Spleen (tissue), 11 donors: ENCODE measurements around the gene FDX1. TPM values are rescaled to one million over a fixed set of nuclear protein-coding genes. Genes with fewer than 3 reads are reported as not detected.

ENCODE experiments used
- DNase-seq: peaks from one replicate; pipeline ENCODE4 v3.0.0-alpha.2; 2020
- H3K27ac ChIP-seq, 8 donors: fragments of 200-600 bp; sonication (generic) in 7 of 8; 1 replicate in 4 of 8; 2 replicates in 4 of 8; pipeline versions ENCODE4 v1.5.0 to v1.8.0; 2016 to 2021; ENCODE audit warnings: inconsistent platforms in 4 of 8, mild to moderate bottlenecking in 4 of 8, moderate library complexity in 1 of 8
- H3K27me3 ChIP-seq, 7 donors: fragments of 200-600 bp; sonication (generic) in 6 of 7; replicated peaks in 1 of 7; 1 replicate in 4 of 7; 2 replicates in 3 of 7; pipeline versions ENCODE4 v1.5.0 to v1.8.0; 2016 to 2021; ENCODE audit warnings: inconsistent platforms in 3 of 7, mild to moderate bottlenecking in 1 of 7
- H3K36me3 ChIP-seq, 6 donors: fragments of 200-600 bp; sonication (generic) in 5 of 6; 1 replicate in 4 of 6; 2 replicates in 2 of 6; pipeline versions ENCODE4 v1.5.0 to v1.8.0; 2016 to 2021; ENCODE audit warnings: inconsistent platforms in 2 of 6
- H3K4me1 ChIP-seq, 6 donors: fragments of 200-600 bp; sonication (generic) in 5 of 6; 1 replicate in 3 of 6; 2 replicates in 3 of 6; pipeline versions ENCODE4 v1.5.0 to v1.8.0; 2016 to 2021; ENCODE audit warnings: inconsistent platforms in 3 of 6
- H3K4me3 ChIP-seq, 8 donors: fragments of 200-600 bp; sonication (generic) in 7 of 8; 1 replicate in 4 of 8; 2 replicates in 4 of 8; pipeline versions ENCODE4 v1.5.0 to v1.8.0; 2016 to 2021; ENCODE audit warnings: inconsistent platforms in 4 of 8, mild to moderate bottlenecking in 4 of 8, moderate library complexity in 2 of 8
- H3K9me3 ChIP-seq, 8 donors: fragments of 200-600 bp; sonication (generic) in 7 of 8; 1 replicate in 4 of 8; 2 replicates in 4 of 8; pipeline versions ENCODE4 v1.5.0 to v1.8.0; 2016 to 2021; ENCODE audit warnings: inconsistent platforms in 4 of 8
- POLR2A ChIP-seq, 3 donors: fragments of 450-650 bp; IDR thresholded peaks; one replicate each; pipeline ENCODE4 v1.5.1; 2017; ENCODE audit warnings: antibody characterized with exemption in 3 of 3, mild to moderate bottlenecking in 1 of 3
- POLR2AphosphoS5 ChIP-seq, 3 donors: sonication (generic); formaldehyde crosslinking; IDR thresholded peaks; one replicate each; pipeline ENCODE4 v1.5.1; 2017; ENCODE audit warnings: antibody characterized with exemption in 3 of 3
- WGBS, 5 donors: extraction: QIAGEN DNeasy Blood & Tissue Kit in 3 of 5; methylation state at CpG; one replicate each; pipeline versions ENCODE4 v1.1.5 to v1.1.7; 2013 to 2018; 5-methylcytosine and 5-hydroxymethylcytosine counted together
- intact Hi-C: fragments of 100-400 bp; cut with DNase I; formaldehyde crosslinking; loops from one replicate; pipeline ENCODE4 v1.15.0; 2023; ENCODE audit warnings: low total_unique reads
- polyA plus RNA-seq, 3 donors: library from polyadenylated mRNA; stranded (reverse); fragments of 200-250 nt; gene quantifications; one replicate each; pipeline ENCODE4 v1.2.1, GENCODE V29; 2013
- total RNA-seq, 7 donors: library from RNA; depleted of rRNA in 3 of 7; stranded (reverse); fragments of >200 nt in 3 of 7; fragmentation: NEBNext Ultra II Directional in 4 of 7; extraction: Animal tissue kit (Norgen Biotek cat#: 25700) in 4 of 7; gene quantifications; one replicate each; pipeline versions ENCODE4 v1.1.0 to v1.2.1, GENCODE V29; 2016 to 2021
- TF ChIP-seq, protein P1 (sequence below), 11 experiments: fragments of 200-600 bp in 7 of 11; fragments of 450-650 bp in 4 of 11; sonication (generic) in 4 of 11; IDR thresholded peaks in 8 of 11; conservative IDR thresholded peaks in 3 of 11; 1 replicate in 7 of 11; 2 replicates in 4 of 11; pipeline versions ENCODE4 v1.4.0 to v1.8.0; 2016 to 2021; ENCODE audit warnings: antibody characterized with exemption in 11 of 11, inconsistent platforms in 4 of 11, mild to moderate bottlenecking in 1 of 11
- donor health status: healthy with polysubstance abuse.
- donor health status: DM: no; HTN: no; CAD: no; lungs with moderate emphysema.
- donor health status: DM: no; HTN: no; CAD: no.
- donor health status: Bipolar disorder and iron deficiency.
- donor health status: healthy.
- donor health status: DM: no; HTN: no; CAD: no.
- donor health status: DM: yes; HTN: yes; CAD: no.

FDX1 gene
- total and polyA plus RNA-seq, 10 donors, result 7.9 to 15.7 (median 10.3) TPM

DNA sequence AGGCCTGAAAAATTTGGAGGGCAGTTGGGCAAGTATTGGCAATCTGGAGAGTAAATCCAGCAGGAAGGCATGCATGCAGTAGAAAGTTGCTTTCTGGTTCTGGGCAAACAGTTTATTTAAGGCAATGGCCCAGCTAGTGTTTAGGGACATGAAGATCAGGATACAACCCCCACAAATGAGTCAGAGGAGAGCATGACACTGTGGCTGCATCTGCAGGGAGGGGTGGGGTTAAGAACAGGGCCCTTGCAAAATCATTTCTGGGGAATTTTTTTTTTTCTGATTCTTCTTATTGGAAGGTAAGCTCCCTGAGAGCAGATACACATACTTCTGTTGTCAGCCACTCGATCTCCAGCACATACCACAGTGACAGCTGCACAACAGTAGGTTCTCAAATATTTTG lies 61.1 kb downstream of the FDX1 start:
- Histone ChIP-seq H3K36me3 (no peaks in the 10 kb centered on the region), H3K4me1 (peaks cover 0 to 9% (median 0%) of the 10 kb centered on the region in 6 donors), H3K9me3 (no peaks in the 10 kb centered on the region), H3K4me3 (no peak overlapping the region), H3K27me3 (no peaks in the 10 kb centered on the region), H3K27ac (no peak overlapping the region)
- no peak for DNase-seq
- 55 to 85% (median 65%) methylated on average over 1 of the region's 1 CpG for WGBS, 5 donors
- TF ChIP-seq, protein P1, sequence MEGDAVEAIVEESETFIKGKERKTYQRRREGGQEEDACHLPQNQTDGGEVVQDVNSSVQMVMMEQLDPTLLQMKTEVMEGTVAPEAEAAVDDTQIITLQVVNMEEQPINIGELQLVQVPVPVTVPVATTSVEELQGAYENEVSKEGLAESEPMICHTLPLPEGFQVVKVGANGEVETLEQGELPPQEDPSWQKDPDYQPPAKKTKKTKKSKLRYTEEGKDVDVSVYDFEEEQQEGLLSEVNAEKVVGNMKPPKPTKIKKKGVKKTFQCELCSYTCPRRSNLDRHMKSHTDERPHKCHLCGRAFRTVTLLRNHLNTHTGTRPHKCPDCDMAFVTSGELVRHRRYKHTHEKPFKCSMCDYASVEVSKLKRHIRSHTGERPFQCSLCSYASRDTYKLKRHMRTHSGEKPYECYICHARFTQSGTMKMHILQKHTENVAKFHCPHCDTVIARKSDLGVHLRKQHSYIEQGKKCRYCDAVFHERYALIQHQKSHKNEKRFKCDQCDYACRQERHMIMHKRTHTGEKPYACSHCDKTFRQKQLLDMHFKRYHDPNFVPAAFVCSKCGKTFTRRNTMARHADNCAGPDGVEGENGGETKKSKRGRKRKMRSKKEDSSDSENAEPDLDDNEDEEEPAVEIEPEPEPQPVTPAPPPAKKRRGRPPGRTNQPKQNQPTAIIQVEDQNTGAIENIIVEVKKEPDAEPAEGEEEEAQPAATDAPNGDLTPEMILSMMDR (IDR thresholded peaks at IDR 0.05 in 8 of 11, conservative IDR thresholded peaks at IDR 0.05 in 3 of 11), result no peak
- TF ChIP-seq POLR2AphosphoS5 (IDR thresholded peaks at IDR 0.05) (no peak), POLR2A (IDR thresholded peaks at IDR 0.05) (no peak)
- intact Hi-C loops, result no loop called here

DNA sequence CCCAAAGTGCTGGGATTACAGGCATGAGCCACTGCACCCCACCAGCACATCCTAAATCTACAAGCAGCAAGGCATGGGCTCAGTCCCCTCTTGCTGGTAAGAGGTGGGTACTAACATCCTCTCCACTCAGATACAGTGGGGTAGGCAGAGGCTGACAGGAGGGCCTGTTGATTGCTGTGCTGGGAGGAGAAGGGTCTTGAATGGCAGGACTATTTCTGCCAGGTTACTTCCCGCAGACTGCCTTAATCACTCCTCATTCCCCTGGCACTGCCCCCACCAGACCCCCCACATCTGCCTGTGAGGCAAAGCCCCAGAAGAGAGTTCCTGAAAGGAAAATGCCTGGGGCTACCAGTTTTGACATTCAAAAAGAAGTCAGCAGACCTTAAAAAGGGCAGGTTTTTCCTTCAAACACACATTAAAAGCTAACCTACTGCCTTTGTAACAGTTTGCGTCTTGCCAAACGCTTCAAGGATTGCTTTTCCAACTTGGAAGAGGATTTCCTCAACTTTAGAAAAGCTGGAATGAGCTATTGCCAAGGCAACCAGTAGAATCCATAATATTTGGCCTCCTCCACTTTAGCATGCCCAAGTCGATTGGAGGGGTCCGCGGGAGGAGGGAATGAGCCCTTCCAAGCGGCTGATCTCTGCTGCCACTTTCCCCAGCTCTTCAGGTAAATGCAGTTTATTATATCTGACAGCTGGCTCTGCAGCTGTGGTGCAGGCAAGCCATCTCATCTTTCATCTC lies 62.0 kb downstream of the FDX1 start:
- Histone ChIP-seq H3K9me3 (no peaks in the 10 kb centered on the region), H3K27ac (no peak overlapping the region), H3K4me3 (no peak overlapping the region), H3K36me3 (no peaks in the 10 kb centered on the region), H3K4me1 (peaks cover 0 to 9% (median 0%) of the 10 kb centered on the region in 6 donors), H3K27me3 (no peaks in the 10 kb centered on the region)
- intact Hi-C loops, result no loop called here
- 77 to 86% (median 86%) methylated on average over 7 of the region's 7 CpGs for WGBS, 5 donors
- TF ChIP-seq POLR2AphosphoS5 (IDR thresholded peaks at IDR 0.05) (no peak), POLR2A (IDR thresholded peaks at IDR 0.05) (no peak)
- TF ChIP-seq, protein P1 (IDR thresholded peaks at IDR 0.05 in 8 of 11, conservative IDR thresholded peaks at IDR 0.05 in 3 of 11), result no peak
- no peak for DNase-seq

DNA sequence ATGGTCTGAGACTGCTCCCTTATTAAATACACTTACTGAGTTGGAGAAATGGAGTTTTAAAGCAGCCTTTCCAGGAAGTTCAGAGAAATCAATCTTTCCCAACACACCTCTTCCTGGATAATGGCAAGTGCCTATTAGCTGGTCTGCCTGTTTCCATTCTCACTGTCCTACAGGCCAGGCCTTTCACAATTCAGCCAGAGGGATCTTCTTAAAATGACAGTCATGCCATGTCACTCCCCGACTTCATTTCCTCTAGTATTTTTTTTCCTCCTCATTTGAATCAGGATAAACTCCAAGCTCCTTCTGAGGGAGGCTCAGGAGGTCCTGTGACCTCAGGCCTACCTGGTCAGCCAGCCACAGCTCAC lies 62.6 kb downstream of the FDX1 start:
- Histone ChIP-seq H3K27me3 (no peaks in the 10 kb centered on the region), H3K4me3 (no peak overlapping the region), H3K4me1 (peaks cover 0 to 13% (median 2%) of the 10 kb centered on the region in 6 donors), H3K9me3 (no peaks in the 10 kb centered on the region), H3K27ac (no peak overlapping the region), H3K36me3 (no peaks in the 10 kb centered on the region)
- intact Hi-C loops, result no loop called here
- DNase-seq, result no peak
- TF ChIP-seq POLR2A (IDR thresholded peaks at IDR 0.05) (no peak), POLR2AphosphoS5 (IDR thresholded peaks at IDR 0.05) (no peak)
- TF ChIP-seq, protein P1 (IDR thresholded peaks at IDR 0.05 in 8 of 11, conservative IDR thresholded peaks at IDR 0.05 in 3 of 11), result no peak
- WGBS, 5 donors, result 40 to 63% (median 47%) methylated on average over 1 of the region's 1 CpG

DNA sequence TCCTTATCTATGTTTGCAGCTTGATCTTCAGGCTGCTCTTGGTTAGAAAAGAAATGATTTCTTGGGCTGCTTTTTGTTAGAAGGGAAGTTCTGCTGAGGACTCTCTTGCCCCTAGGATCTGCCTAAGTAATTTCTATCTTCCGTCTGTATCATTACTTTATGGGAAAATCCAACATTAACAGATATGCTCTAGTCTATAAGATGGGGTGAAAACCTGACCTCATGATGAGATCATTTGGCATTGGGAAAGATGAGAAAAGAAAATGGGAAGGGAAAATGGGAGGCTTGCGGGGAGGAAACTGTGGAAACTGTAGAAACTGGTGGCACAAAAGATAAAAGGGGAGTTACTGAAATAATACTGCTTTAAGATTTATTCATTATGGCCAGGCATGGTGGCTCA lies 63.6 kb downstream of the FDX1 start:
- H3K4me1 ChIP-seq, result peaks cover 0 to 21% (median 5%) of the 10 kb centered on the region in 6 donors
- intact Hi-C loops, result no loop called here
- no peak overlapping the region for H3K27ac ChIP-seq
- no peak overlapping the region for H3K4me3 ChIP-seq
- no peak for DNase-seq
- H3K9me3 ChIP-seq, result no peaks in the 10 kb centered on the region
- H3K27me3 ChIP-seq, result no peaks in the 10 kb centered on the region
- 91 to 99% (median 95%) methylated on average over 2 of the region's 2 CpGs for WGBS, 5 donors
- no peak for TF ChIP-seq POLR2A (IDR thresholded peaks at IDR 0.05)
- no peaks in the 10 kb centered on the region for H3K36me3 ChIP-seq
